Muscle of leg (tissue), 11 donors: ENCODE data around the gene GFAP. TPM values are rescaled to one million over a fixed set of nuclear protein-coding genes. Genes with fewer than 3 reads are reported as not detected.
"Not testable (repeated sequence)": the region's sequence is repeated elsewhere in the genome, so short reads cannot be mapped to it uniquely, and the experiment has no call there.

Experiments
- DNase-seq: peaks from one replicate; pipeline ENCODE4 v3.0.0; 2013
- H3K27ac ChIP-seq: one replicate; pipeline ENCODE4 v1.5.1; 2013; ENCODE audit warnings: mild to moderate bottlenecking, low read length, control low read depth
- H3K27me3 ChIP-seq: one replicate; pipeline ENCODE4 v1.6.1; 2013; ENCODE audit warnings: low read length; ENCODE audit not compliant: control insufficient read depth, insufficient read depth
- H3K36me3 ChIP-seq: one replicate; pipeline ENCODE4 v1.6.1; 2013; ENCODE audit warnings: low read length; ENCODE audit not compliant: control insufficient read depth, insufficient read depth
- H3K4me1 ChIP-seq: one replicate; pipeline ENCODE4 v1.6.1; 2013; ENCODE audit warnings: low read length; ENCODE audit not compliant: control insufficient read depth, insufficient read depth
- H3K4me3 ChIP-seq: one replicate; pipeline ENCODE4 v1.5.1; 2013; ENCODE audit warnings: low read length, control low read depth
- H3K9me3 ChIP-seq: replicated peaks from 2 replicates; pipeline ENCODE4 v1.6.1; 2013; ENCODE audit warnings: low read depth, low read length; ENCODE audit not compliant: control insufficient read depth
- WGBS: methylation state at CpG from one replicate; pipeline ENCODE4 v1.1.5; 2013; ENCODE audit warnings: missing lambda C conversion rate; ENCODE audit not compliant: insufficient coverage; 5-methylcytosine and 5-hydroxymethylcytosine counted together
- polyA plus RNA-seq, 8 donors: library from polyadenylated mRNA; unstranded; fragments of 120-200 nt; gene quantifications; one replicate each; pipeline versions ENCODE4 v1.2.1 to v1.2.3, GENCODE V29; 2013; ENCODE audit warnings: inconsistent platforms in 1 of 8, low replicate concordance in 1 of 8; ENCODE audit not compliant: insufficient read length in 8 of 8, insufficient read depth in 1 of 8
- total RNA-seq: library from RNA; stranded (reverse); fragments of 120-200 nt; gene quantifications from one replicate; pipeline ENCODE4 v1.2.4, GENCODE V29; 2013

GFAP gene
- total and polyA plus RNA-seq, 9 donors, result 0.12 to 1.1 (median 0.29) TPM

- DNase-seq, result peak; percentile 97
- 1% methylated on average over 59 of the region's 62 CpGs for WGBS
- Histone ChIP-seq H3K36me3 (no peaks in the 10 kb centered on the region), H3K9me3 (no peaks in the 10 kb centered on the region), H3K27me3 (peaks cover 2% of the 10 kb centered on the region), H3K27ac (peak within 1 kb of the TSS; percentile 48), H3K4me3 (peak within 1 kb of the TSS; percentile 62), H3K4me1 (peaks cover 11% of the 10 kb centered on the region)
These were observed 32.4 kb upstream of the GFAP start, which contains the start of gene KIF18B for GRCh38 chr17:44947461-44948314. TSS of gene KIF18B (minus strand) at chr17:44947773. CDS start at chr17:44936344, 11,429 bp downstream.

- WGBS, result 100% methylated on average over 2 of the region's 10 CpGs
These were observed 30.4 kb upstream of the GFAP start for GRCh38 chr17:44945652-44946051.

DNA sequence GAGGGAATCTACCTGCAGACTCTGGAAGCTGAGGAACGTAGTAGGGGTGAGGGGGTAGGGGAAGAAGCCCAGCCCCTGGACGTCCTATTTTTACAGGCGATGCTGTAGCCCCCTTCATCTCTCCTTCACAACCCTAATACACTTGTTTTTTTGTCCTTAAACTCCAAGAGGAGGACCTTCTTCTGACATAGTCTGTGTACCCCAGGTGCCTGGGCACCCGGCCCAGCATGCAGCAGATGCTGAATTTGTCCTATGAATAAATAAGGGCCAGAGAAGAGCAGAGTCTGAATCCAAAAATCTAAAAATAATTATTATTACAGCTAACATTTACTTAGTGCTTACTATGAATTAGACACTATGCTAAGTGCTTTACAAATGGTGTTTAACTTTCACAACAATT lies 27.2 kb upstream of the GFAP start:
- Histone ChIP-seq H3K27ac (no peak overlapping the region), H3K9me3 (no peaks in the 10 kb centered on the region), H3K27me3 (no peaks in the 10 kb centered on the region), H3K4me3 (no peak overlapping the region), H3K4me1 (peaks cover 5% of the 10 kb centered on the region), H3K36me3 (peaks cover 3% of the 10 kb centered on the region)
- WGBS, result no CpG with 5 or more reads among the region's 4 CpGs
- no peak for DNase-seq

More at GRCh38 chr17:44945652-44946051, 30.4 kb upstream of the GFAP start:
- H3K9me3 ChIP-seq, DNase-seq, H3K27ac ChIP-seq, H3K4me3 ChIP-seq, H3K27me3 ChIP-seq, H3K36me3 ChIP-seq: not testable (repeated sequence)
- peaks cover 11% of the 10 kb centered on the region for H3K4me1 ChIP-seq

GRCh38 chr17:44941712-44942331 lies 26.5 kb upstream of the GFAP start:
- WGBS, result 100% methylated on average over 3 of the region's 9 CpGs
- H3K4me1 ChIP-seq, result no peaks in the 10 kb centered on the region
- no peak for DNase-seq

GRCh38 chr17:44940768-44941167 lies 25.5 kb upstream of the GFAP start:
- no peaks in the 10 kb centered on the region for H3K27me3 ChIP-seq
- WGBS, result 50% methylated on average over 1 of the region's 1 CpG
- no peak for DNase-seq
- peaks cover 8% of the 10 kb centered on the region for H3K36me3 ChIP-seq
- no peak overlapping the region for H3K4me3 ChIP-seq
- no peak overlapping the region for H3K27ac ChIP-seq
- H3K4me1 ChIP-seq, result no peaks in the 10 kb centered on the region
- H3K9me3 ChIP-seq, result no peaks in the 10 kb centered on the region

More at GRCh38 chr17:44941712-44942331, 26.5 kb upstream of the GFAP start:
- Histone ChIP-seq H3K36me3 (peaks cover 3% of the 10 kb centered on the region), H3K9me3 (no peaks in the 10 kb centered on the region), H3K4me3 (no peak overlapping the region), H3K27ac (no peak overlapping the region), H3K27me3 (no peaks in the 10 kb centered on the region)

- H3K27me3 ChIP-seq, result no peaks in the 10 kb centered on the region
- peaks cover 13% of the 10 kb centered on the region for H3K36me3 ChIP-seq
- H3K4me1 ChIP-seq, result no peaks in the 10 kb centered on the region
- no peak overlapping the region for H3K27ac ChIP-seq
- 60% methylated on average over 2 of the region's 4 CpGs for WGBS
- no peak overlapping the region for H3K4me3 ChIP-seq
- no peak for DNase-seq
- H3K9me3 ChIP-seq, result no peaks in the 10 kb centered on the region
These were observed 25.0 kb upstream of the GFAP start for GRCh38 chr17:44940317-44940716.

DNA sequence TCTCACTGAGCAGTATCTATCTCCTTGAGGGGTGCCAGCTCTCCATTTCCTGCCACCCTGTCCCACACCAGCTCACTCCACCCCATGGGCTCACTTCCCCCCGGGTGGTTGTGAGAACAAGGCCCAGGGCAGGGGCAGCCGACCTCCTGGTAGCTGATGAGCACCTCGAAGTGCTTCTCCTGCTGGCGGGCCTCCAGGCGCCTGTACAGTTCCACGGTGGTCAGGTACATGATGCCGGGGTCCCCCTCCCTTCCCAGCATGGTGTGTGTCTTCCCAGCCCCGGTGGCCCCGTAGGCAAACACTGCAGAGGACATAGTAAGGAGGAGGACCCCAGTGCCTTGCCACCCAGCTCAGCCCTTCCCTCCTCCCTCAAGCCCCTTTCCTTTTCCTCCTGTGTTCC lies 19.8 kb upstream of the GFAP start:
- no peaks in the 10 kb centered on the region for H3K9me3 ChIP-seq
- H3K36me3 ChIP-seq, result peaks cover 43% of the 10 kb centered on the region
- WGBS, result 92% methylated on average over 7 of the region's 9 CpGs
- no peak for DNase-seq
- no peak overlapping the region for H3K27ac ChIP-seq
- H3K4me3 ChIP-seq, result no peak overlapping the region
- no peaks in the 10 kb centered on the region for H3K27me3 ChIP-seq
- H3K4me1 ChIP-seq, result no peaks in the 10 kb centered on the region

- Histone ChIP-seq H3K36me3 (peaks cover 45% of the 10 kb centered on the region), H3K27me3 (no peaks in the 10 kb centered on the region), H3K4me1 (no peaks in the 10 kb centered on the region), H3K27ac (no peak overlapping the region), H3K4me3 (no peak overlapping the region), H3K9me3 (no peaks in the 10 kb centered on the region)
- no peak for DNase-seq
- 98% methylated on average over 7 of the region's 10 CpGs for WGBS
These were observed 19.4 kb upstream of the GFAP start for GRCh38 chr17:44934745-44935105.

DNA sequence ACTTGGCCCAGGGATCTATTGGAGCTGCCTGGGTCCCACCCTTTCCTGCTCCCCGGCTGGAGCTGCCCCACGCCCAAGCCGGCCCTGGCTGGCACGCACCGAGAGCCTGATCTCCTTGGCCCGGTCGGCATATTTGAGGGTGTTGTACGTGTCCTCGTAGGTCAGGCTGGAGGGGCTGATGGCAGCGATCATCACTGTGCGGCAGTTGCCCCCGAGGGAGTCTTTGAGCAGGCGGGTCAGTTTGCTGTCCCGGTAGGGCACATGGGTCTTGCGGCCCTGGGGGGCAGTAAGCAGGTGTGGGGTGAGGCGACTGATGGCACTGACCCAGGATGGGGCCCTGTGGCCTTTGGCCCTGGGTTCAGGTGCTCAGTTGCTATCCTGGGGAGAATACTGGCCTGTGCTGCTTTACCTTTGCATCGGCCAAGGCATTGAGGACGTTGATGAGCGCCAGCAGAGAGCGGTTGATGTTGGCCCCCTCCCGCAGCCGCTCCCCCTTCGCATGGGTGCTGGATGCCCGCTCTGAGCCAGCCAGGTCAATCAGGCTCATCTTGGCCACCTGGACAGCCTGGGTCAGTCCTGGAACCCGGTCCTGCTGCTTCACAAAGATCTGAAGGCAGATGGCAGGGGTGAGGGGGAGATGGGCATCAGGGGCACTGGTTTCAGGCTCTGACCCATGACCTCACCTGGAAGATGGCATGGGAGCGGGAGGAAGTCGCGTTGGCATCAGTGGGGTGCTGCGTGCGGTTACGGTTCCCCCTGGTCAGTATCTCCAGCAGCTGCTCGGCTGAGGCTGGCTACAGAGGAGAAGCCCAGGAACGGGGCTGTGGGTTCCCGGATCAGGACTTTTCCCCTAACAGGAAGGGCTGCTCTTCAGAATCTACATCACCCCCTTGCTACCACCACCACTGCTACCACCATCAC lies 18.8 kb upstream of the GFAP start:
- Histone ChIP-seq H3K4me1 (no peaks in the 10 kb centered on the region), H3K36me3 (peaks cover 51% of the 10 kb centered on the region), H3K4me3 (no peak overlapping the region), H3K27me3 (no peaks in the 10 kb centered on the region), H3K27ac (no peak overlapping the region), H3K9me3 (no peaks in the 10 kb centered on the region)
- no peak for DNase-seq
- WGBS, result 95% methylated on average over 32 of the region's 34 CpGs

DNA sequence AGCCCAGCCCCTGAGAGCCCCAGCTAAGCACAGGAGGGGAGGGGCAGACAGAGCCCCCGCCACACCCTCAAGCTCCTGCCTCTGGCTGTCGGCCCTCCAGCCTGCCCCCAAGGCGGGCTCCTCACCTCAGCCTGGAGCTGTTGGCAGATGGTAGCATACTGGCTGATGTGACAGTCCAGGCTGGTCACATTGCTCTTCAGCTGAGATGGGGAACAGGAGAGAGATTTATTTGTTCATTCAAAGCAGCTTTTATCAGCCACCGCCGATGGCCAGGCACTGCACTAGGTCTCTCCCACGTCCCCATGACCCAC lies 17.4 kb upstream of the GFAP start:
- Histone ChIP-seq H3K4me1 (no peaks in the 10 kb centered on the region), H3K27me3 (no peaks in the 10 kb centered on the region), H3K36me3 (peaks cover 61% of the 10 kb centered on the region), H3K4me3 (no peak overlapping the region), H3K9me3 (no peaks in the 10 kb centered on the region), H3K27ac (no peak overlapping the region)
- WGBS, result 93% methylated on average over 3 of the region's 6 CpGs
- no peak for DNase-seq
